ENCODE results near the gene HSPA13.
"Not testable (repeated sequence)": the region's sequence is repeated elsewhere in the genome, so short reads cannot be mapped to it uniquely, and the experiment has no call there.

The HSPA13 gene, protein sequence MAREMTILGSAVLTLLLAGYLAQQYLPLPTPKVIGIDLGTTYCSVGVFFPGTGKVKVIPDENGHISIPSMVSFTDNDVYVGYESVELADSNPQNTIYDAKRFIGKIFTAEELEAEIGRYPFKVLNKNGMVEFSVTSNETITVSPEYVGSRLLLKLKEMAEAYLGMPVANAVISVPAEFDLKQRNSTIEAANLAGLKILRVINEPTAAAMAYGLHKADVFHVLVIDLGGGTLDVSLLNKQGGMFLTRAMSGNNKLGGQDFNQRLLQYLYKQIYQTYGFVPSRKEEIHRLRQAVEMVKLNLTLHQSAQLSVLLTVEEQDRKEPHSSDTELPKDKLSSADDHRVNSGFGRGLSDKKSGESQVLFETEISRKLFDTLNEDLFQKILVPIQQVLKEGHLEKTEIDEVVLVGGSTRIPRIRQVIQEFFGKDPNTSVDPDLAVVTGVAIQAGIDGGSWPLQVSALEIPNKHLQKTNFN

DNA sequence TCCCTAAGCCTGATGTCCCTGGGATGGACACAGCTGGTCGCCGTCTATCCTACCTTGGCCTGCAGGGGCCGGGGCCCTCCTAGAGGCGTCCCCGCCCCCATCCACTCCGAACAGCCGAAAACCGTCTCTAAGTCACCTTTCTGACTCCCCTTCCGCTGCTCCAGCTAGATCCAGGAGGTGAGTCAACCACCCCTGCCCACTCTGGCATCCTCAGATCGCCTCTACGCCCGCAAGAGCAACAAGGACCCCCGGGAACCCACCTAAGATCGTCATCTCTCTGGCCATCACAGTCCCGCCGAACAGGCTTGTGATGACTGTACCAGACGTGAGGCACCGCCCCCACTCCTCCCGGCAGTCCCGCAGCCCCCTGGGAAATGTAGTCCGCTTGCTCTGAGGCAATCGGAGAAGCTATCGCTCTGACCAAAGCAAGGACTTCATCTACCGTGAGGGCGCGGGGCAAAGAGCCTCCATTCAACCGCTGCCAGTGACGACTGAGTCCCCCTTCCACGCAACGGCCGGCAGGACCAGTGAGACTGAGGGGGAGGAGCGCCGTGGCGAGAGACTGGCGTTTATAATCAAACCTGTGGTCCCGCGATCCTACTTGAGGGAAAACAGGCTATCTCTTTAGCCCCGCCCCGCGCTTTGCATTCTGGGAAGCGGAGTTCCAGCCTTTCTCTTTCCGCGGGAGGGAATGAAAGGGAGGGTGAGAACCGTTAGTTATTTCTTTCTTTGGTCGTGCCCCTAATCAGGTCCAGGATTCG lies at the start of gene HSPA13:
Gene HSPA13, minus strand, starts transcription at position 312 of the 761 bp plus-strand sequence. Its CDS starts 27 bp downstream, at position 285.
- peak; percentile 99 for DNase-seq (ENCODE audit: low read depth in 2 of 2)

DNA sequence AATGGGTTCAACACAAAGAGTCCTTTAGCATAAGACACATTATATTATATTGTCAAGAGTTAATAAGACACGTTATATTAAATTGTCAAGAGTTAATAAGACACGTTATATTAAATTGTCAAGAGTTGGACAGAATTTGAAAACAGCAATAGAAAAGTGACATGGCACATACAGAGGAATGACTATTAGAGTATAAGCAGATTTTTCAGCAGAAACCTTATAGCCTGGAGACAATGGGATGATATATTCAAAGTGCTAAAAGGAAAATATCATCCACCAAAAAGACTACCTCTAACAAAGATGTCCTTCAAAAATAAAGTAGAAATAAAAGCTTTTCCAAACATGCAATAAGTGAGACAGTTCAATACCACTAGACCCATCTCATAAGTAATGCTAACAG lies 36.0 kb upstream of the HSPA13 start:
- DNase-seq (ENCODE audit: low read depth in 2 of 2), result no peak

DNA sequence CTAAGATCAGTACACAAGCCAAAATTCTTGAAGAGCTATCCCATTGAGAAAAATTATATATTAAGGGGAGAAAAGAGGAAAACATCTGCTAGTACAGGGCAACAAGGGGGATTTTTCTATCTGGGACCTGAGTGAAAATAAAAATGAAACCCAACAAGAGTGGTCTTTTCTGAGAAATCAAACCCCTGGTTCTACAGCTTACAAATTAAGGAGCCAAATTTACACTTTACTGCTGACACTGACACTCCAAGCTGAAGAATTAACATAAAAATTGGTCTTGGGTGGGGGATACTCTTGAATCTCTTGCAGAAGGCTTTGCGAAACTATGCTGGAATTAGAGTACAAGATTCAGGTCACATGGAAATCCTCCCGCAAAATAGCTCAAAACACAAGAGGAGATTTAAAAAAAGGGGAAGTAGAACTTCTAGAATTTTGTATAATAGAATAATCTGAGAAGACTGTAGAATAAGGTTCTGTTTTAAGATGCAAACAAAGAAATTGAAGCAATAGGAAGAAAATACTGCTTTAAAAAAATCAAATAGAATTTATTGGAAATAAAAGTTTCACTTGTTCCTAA lies 32.1 kb upstream of the HSPA13 start:
- DNase-seq (ENCODE audit: low read depth in 2 of 2), result no peak

DNA sequence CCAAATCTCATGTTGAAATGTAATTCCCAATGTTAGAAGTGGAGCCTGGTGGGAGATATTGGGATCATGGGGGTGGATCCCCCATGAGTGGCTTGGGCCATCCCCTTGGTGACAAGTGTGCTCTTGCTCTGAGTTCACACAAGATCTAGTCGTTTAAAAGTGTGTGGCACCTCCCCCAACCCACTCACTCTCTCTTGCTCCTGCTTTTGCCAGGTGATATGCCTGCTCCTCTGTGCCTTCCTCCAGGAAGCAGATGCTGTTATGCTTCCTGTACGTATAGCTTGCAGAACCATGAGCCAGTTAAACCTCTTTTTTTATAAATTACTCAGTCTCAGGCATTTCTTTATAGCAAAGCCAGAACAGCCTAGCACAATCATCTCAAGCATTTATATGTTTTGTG lies 23.0 kb upstream of the HSPA13 start:
- DNase-seq (ENCODE audit: low read depth in 2 of 2), result no peak

DNA sequence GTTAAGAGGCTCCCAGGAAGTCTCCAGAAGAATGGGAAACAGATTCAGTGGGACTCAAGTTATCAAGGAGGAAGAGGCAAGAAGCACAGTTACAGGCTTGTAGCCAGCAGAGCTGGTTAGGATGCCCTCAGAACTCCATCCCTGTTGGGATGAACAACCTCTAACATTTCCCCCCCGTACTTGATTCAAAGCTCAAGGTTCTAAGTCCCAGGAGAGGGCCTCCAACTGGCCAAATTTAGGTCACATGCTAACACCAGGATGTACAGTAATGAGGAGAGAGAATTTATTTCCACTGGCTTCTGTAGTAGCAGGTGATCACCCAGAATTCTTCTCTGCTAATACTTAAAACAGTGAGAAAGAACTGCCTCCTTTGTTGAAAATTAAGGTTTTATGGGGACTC lies 22.3 kb upstream of the HSPA13 start:
- no peak for DNase-seq (ENCODE audit: low read depth in 2 of 2)

DNA sequence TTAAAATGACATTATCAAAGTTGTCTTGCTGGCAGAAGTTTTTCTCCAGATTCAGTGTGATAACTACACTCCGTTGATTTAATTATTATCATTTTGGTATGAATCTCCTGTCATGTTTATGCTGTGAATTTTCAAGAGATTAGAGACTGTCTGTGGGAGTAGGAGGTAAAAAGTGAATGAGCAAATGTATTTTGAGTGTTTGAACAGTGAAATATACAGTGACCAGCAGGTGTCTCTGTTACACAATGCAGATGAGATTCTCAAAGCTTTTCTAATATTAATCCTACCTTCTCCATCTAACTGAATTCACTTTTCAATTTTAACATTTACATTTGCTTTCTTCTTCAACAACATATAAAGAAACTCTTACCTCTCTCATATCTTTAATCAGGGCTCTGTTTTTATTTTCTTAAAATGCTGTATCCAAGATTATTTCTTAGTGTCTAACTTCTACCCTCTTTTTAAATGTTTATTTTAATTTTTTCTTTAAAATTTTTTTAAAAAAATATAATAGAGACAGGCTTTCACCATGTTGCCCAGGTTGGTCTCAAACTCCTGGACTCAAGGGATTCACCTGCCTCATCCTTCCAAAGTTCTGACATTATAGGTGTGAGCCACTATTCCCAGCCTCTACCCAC lies 20.9 kb upstream of the HSPA13 start:
- DNase-seq (ENCODE audit: low read depth in 2 of 2), result peak in 1 of 2 experiments; percentile 19

DNA sequence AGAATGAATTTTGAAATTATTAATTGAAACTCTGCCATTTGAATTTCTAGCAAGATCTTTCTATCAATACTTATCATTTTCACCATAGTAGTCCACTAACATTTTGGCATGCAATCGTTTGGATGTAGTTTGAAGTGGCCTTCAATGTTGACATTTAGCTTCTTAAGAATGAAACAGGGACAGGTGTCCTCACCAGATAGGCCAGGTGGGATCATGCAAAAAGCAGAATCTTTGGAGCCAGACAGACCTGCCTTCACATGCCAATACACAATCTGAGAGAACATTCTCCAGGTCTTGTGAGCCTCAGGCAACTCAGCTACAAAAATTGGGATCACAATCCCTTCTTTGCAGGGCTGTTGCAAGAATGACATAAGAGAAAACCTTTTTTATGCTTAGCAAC lies 18.3 kb upstream of the HSPA13 start:
- no peak for DNase-seq (ENCODE audit: low read depth in 2 of 2)

DNA sequence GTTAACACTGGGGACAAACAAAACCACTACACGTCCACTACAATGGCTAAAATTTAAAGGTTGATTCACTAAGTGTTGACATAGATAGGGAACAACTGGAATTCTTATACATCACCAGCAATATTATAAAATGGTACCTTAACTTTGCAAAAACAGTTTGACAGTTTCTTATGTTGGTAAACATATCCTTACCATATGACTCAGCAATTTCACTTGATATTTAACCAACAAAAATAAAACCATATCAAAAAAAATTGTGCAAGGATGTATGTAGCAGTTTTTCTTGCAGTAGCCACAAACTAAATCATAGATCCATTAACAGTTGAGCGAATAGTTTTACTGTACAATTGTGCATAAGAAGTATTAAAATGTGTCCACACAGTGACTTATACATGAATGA lies 5.3 kb upstream of the HSPA13 start:
- DNase-seq (ENCODE audit: low read depth in 2 of 2), result no peak

DNA sequence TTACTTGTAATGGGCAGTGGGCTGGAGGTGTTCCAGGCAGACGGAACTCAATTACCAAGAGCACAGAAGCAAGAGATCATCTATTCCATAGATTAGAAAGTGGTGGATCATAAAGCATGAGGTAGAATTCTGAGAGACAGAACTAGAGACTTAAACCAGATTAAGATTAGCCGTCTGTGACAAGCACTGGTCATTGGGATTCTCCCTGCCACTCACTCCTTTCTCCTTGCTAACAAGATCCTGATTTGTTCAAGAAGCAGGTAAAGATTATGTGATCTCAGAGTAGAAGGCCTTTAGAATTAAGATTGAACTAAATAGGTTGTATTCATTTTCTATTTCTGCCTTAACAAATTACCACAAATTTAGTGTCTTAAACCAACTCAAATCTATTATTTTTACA lies 1.5 kb upstream of the HSPA13 start:
- no peak for DNase-seq (ENCODE audit: low read depth in 2 of 2)

DNA sequence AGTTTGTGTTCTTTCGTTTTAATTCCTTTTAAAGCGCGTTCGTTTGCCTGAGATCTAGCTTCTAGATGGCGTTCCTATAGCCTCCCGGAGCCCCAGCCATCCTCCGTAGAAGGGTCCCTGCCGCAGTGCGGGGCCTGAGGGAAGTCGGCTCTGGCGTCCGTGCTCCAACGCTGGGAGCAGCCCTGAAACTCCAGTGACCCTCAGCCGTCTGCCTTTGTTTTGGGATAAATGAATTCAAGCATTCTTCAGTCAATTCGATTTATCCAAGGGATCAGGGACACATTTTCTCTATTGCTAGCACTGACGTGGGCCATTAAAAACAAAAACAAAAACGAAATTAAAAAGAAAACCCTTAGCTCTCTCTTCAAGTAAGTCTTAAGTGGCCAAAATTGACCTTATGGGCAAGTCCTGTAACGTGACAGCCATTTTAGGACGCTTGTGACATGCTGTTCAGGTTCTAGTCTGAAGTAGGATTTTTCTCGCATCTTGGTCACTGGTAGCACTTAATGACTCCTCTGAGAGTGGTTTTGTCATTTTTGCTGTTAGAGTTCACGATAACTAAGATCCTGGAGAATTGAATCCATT lies 742 bp upstream of the HSPA13 start:
- no peak for DNase-seq (ENCODE audit: low read depth in 2 of 2)

DNA sequence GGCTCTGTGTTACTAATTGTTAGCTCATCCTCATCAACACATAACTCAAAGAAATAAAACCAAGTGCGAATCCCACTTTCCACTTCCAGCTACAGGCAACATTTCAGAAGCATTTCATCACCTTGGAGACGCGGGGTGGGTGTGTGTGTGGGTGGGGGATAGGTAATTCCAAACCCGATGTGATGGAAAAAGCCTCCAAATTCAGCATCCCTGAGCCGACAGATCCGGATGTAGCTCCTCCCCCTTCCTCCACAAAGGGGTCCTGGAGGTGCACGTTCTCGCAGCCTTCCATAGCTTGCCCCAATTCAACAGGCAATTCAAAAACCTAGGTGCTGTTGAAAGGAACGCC lies 486 bp downstream of the HSPA13 start:
- no peak for DNase-seq (ENCODE audit: low read depth in 2 of 2)

DNA sequence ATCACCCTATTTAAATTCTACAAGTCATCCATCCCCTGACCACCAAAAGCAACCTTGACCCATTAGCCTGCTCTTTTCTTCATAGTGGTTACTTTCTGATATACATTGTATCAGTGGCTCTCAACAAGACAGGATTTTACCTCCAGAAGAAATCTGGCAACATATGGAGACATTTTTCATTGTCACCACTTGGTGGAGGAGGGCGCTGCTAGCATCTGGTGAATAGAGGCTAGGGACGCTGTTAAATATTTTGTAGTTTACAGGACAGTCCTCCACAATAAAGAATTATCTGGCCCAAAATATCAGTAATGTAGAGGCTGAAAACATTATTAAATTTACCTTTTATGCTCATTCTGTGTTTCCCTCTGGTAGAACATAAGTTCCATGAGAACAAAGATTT lies 6.1 kb downstream of the HSPA13 start:
- DNase-seq (ENCODE audit: low read depth in 2 of 2), result no peak

DNA sequence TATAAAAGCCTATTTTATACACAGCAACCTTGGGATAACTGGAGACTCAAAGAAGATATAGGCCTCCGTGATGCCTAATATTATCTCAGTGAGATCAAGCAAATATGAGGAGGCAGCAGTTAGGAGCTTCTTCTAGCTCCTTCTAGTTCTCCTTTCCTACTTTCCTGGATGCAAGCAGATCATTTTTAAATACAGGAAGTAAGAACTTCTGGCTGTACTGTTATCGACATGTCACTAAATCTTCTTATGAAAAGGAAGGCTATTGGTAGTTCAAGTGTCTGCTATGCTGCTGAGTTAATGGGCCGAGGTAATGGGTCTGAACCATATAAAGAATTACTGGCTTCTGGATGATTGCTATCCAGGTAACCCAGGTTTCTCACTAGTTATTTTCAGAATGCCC lies 15.9 kb downstream of the HSPA13 start:
- DNase-seq (ENCODE audit: low read depth in 2 of 2), result no peak

DNA sequence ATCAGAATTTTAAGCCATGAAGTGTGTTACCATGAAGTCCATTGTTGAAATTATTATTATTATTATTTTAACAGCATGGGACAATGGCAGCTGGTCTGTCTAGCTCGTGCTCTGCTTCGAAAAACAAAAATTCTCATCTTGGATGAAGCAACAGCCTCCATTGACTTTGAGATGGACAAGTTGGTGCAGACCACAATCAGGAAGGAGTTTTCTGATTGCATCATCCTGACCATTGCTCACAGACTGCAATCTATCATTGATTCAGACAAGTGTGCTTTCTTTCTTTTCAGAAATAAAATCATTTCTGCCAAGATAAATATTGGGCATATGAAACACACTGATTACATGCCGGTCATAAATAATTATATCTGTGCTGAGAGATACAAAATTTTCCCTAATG lies 21.0 kb downstream of the HSPA13 start:
- no peak for DNase-seq (ENCODE audit: low read depth in 2 of 2)

DNA sequence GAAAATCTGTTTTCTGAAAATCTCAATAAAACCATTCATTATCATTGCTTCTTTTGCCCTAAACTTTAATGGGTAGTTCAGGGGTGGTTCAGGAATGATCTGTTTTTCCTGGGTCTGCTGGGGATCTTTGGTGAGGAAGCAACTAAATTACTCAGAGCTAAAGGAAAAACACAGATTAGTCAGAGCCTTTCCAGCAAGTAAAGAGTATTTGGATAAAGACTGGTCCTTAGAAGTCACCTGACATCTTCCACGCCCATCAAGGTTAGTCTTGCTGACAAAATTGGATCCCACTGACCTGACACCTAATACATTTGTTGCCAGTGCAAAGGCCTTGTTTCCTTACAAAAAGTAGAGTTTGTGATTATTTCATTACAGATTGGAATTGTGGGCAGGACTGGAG lies 24.2 kb downstream of the HSPA13 start:
- DNase-seq (ENCODE audit: low read depth in 2 of 2), result no peak

DNA sequence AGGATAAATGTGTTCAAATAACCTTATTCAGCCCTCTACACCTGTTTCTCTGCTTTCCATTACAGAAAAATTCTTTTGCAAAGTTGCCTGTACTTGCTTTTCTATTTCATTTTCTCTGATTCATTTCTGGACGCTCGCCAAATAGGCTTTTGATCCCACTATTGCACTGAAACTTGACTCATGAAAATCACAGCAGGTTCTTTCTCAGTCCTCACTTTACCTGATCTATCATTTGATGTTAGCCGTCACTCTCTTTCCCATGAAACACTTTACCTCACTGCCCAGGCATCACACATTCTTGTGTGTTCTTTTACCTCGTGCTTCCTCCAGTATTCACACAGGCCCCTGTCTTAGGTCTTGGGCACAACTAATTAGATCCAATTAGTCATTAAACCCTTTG lies 26.2 kb downstream of the HSPA13 start:
- no peak for DNase-seq (ENCODE audit: low read depth in 2 of 2)

DNA sequence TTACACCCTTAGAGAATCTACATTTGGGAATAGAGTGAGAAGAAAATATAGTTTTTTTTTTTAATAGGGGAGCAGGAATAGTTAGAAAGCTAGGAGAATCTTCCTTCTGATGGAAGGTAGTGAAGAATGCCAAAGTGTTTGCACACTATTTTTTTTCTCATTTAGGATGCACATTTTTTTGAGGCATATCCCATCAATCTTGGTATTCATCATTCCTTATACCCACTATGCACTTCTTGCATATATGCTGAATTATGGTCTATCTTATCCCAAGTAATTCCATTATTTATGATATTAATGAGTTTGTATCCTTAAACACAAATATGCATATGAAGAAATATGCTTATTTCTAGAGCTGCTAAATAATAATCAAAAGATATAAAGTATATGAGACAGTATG lies 28.4 kb downstream of the HSPA13 start:
- no peak for DNase-seq (ENCODE audit: low read depth in 2 of 2)

DNA sequence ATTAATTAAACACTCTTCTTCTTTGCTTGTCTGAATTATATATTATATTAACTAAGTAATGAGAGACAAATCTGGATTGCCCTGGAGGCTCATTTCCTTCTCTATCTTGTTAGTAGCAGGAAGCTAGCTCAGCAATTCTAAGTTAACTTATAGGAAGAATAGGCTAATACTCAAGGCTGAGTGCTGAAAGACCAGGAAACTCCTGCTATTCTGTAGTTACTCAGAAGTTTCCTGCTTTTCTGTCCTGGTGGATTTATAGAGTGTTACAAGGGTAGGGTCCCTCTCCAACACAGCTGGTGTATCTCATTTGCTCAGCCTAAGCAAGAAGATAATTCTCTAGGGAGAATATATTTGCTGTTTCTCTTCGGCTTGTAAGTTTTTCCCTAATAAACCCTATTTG lies 29.2 kb downstream of the HSPA13 start:
- no peak for DNase-seq (ENCODE audit: low read depth in 2 of 2)

DNA sequence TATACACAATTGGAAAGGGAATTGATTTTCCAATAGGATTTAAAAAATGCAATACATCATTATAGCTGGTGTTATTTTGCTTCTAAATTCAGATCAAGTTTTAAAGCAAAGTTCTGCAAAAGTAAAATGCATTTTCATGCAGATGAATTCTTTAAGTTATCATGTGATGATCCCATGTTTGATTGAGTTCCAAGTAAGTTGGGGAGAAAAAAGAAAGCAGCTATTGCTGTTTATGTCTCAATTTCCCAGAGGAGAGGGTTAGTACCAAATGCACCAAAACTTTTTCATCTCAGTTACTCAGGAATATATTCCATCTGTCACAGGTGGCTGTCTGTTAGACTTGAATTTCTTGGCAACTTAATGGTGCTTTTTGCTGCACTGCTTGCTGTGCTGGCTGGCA lies 29.7 kb downstream of the HSPA13 start:
- no peak for DNase-seq (ENCODE audit: low read depth in 2 of 2)

DNA sequence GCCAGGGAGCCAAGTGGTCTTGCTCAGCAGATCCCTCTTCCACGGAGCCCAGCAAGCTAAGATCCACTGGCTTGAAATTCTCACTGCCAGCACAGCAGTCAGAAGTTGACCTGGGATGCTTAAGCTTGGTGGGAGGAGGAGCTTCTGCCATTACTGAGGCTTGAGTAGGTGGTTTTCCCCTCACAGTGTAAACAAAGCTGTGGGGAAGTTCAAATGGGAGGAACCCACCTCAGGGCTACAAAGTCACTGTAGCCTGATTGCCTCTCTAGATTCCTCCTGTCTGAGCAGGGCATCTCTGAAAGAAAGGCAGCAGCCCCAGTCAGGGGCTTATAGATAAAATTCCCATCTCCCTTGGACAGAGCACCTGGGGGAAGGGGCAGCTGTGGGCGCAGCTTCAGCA lies 55.6 kb downstream of the HSPA13 start:
- not testable (repeated sequence) for DNase-seq (ENCODE audit: low read depth in 2 of 2)

DNA sequence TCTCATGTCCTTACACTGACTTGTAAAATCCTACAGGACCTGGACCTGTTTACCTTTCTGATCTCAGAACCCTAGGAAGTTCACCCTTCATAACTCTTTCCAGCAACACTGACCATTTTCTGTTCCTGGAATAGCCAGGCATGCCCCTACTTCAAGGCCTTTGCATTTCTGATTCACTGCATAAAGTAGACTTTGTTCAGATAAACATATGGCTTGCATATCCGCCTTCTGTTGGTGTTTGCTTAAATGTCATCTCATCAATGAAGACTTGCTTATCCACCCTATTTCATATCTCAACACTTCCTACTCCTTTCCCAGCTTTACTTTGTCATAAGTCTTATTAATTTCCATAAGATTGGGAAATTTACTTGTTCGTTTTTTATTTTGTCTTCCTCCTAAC lies 57.4 kb downstream of the HSPA13 start:
- no peak for DNase-seq (ENCODE audit: low read depth in 2 of 2)

Data from fibroblast of skin of left biceps (primary cell).